Thyroid gland (tissue), 4 donors: Measurements from ENCODE around the gene GAS2L1.

ENCODE experiments used
- CTCF ChIP-seq, 6 experiments: fragments of 200-600 bp in 3 of 6; fragments of 450-650 bp in 3 of 6; sonication (generic) in 3 of 6; IDR thresholded peaks; one replicate each; pipeline ENCODE4 v1.5.1; 2016 to 2019; ENCODE audit warnings: antibody characterized with exemption in 6 of 6, mild to moderate bottlenecking in 2 of 6, inconsistent platforms in 1 of 6, moderate library complexity in 1 of 6
- POLR2A ChIP-seq, 2 donors: fragments of 450-650 bp; IDR thresholded peaks; one replicate each; pipeline ENCODE4 v1.6.1; 2017; ENCODE audit warnings: antibody characterized with exemption in 2 of 2, mild to moderate bottlenecking in 2 of 2, moderate library complexity in 1 of 2

GRCh38 chr22:29353286-29353685 lies 46.8 kb downstream of the GAS2L1 start:
- no peak for TF ChIP-seq CTCF (IDR thresholded peaks at IDR 0.05)
- no peak for TF ChIP-seq POLR2A (IDR thresholded peaks at IDR 0.05)
